ENCODE data around the gene NDUFS4.

DNA sequence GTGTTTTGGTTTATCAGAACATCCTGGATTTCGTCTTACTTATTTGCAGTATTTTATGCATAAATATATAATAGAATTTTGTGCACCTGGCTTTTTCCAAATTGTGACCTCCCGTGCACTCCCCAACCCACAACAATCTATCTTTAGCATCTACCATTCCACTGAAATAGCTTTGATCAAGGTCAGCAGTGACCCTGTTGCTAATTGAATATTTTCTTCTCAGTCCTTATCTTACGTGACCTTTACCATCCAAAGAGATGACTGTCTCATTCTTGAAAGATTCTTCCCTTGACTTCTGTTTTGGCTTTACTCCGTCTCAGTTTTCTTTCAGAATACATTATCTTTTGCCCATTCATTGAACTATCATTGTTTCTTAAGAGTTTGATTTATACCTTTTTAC lies 18.4 kb downstream of the NDUFS4 start:
- TF ChIP-seq POLR2AphosphoS5 (IDR thresholded peaks at IDR 0.05; ENCODE audit: low read depth, low read length) (no peak), TAF1 (IDR thresholded peaks at IDR 0.05; ENCODE audit: borderline replicate concordance, insufficient read depth, low read length) (no peak), SIN3A (IDR thresholded peaks at IDR 0.05; ENCODE audit: borderline replicate concordance, insufficient read depth, low read length) (no peak), FOXP2 (optimal IDR thresholded peaks at IDR 0.05; ENCODE audit: borderline replicate concordance, extremely low read depth, extremely low read length, insufficient read depth) (no peak)
- TF ChIP-seq, protein P1, sequence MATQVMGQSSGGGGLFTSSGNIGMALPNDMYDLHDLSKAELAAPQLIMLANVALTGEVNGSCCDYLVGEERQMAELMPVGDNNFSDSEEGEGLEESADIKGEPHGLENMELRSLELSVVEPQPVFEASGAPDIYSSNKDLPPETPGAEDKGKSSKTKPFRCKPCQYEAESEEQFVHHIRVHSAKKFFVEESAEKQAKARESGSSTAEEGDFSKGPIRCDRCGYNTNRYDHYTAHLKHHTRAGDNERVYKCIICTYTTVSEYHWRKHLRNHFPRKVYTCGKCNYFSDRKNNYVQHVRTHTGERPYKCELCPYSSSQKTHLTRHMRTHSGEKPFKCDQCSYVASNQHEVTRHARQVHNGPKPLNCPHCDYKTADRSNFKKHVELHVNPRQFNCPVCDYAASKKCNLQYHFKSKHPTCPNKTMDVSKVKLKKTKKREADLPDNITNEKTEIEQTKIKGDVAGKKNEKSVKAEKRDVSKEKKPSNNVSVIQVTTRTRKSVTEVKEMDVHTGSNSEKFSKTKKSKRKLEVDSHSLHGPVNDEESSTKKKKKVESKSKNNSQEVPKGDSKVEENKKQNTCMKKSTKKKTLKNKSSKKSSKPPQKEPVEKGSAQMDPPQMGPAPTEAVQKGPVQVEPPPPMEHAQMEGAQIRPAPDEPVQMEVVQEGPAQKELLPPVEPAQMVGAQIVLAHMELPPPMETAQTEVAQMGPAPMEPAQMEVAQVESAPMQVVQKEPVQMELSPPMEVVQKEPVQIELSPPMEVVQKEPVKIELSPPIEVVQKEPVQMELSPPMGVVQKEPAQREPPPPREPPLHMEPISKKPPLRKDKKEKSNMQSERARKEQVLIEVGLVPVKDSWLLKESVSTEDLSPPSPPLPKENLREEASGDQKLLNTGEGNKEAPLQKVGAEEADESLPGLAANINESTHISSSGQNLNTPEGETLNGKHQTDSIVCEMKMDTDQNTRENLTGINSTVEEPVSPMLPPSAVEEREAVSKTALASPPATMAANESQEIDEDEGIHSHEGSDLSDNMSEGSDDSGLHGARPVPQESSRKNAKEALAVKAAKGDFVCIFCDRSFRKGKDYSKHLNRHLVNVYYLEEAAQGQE (IDR thresholded peaks at IDR 0.05; ENCODE audit: insufficient read depth in 1 of 2, low read depth in 2 of 2, low read length in 2 of 2), result no peak
